Stimulated activated CD8-positive, alpha-beta memory T cell treated with anti-CD3 and anti-CD28 coated beads, Interleukin-12 subunit alpha, Interleukin-12 subunit beta, amount 100 ng/mL, for 1 hour (primary cell): ENCODE results near the gene PDGFA.

Experiments used
- DNase-seq: peaks from one replicate; pipeline ENCODE4 v3.0.0-alpha.2; 2020; ENCODE audit warnings: low read depth

PDGFA gene

DNA sequence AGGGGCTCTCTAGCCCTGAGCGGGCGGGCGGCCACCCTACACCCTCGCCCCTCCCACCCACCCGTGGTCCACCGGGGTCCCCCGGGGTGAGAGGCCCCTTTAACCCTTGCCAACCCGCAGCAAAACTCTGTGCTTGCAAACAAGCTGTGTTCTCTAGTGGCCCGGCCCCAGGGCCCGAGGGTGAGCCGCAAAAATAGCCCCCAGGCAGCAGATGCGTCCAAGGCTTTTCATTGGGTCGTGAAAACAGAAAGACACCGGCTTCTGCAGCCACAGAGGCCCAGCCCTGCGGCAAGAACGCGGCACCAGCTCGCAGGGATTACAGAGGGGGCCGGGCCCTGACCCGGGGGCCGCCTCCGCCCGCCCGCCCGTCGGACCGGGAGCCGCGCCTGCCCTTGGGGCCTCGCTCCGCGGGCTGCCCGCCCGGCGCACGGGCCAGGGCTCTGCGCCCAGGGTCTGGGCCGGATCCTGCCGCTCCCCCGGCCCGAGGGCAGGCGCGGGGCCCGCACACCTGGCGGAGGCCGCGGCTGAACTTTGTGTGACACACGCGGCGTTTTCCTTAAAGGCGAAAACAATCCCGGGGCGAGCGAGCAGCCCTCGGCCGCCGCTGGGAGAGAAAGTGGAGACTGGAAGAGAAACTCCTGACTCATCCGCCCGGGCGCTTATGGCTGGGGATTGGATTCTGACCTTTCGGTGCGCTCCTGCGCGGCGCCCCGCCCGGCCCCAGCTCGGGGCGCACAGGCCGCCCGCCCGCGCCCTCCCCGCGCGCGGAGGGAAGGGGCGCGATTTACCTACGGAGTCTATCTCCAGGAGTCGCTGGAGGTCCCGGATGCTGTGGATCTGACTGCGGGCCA lies 2.8 kb downstream of the PDGFA start:
- DNase-seq: no peak

DNA sequence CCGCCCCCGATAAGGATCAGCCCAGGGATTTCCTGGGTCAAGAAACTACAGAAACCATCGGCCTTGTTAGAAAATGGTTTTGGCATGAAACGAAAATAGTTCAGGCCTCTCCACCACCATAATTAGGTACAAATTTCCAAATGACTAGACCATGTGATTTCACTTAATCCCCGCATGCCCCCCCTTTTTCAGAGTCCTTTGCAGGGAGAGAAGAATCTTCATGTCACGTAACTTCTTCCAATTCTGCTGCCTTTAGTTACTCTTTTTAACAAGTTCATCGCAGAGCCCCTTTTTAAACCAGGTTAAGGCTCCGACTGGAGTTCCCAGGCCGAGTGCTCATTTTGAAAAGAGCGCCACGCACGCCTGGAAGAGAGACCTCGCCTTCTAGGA lies 3.4 kb downstream of the PDGFA start:
- DNase-seq: no peak

DNA sequence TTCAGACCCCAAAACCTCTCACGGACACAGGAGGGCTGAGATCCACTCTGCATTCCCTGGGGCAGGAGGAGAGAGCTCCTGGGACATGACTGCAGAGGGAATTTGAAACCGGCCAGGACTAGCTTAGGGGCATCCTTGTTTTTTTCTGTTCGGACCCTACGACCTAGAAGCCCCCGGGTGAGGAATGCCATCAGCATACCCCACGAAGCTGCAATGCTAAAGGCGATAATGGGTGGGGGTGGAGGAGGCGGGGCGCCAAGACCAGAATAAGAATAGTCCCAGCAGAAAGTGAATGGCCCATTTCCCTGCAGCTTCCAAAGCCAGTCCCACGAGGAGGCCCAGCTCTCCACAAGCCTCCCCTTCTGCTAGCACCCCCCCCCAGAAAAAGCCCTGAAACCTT lies 4.0 kb downstream of the PDGFA start:
- DNase-seq: no peak

DNA sequence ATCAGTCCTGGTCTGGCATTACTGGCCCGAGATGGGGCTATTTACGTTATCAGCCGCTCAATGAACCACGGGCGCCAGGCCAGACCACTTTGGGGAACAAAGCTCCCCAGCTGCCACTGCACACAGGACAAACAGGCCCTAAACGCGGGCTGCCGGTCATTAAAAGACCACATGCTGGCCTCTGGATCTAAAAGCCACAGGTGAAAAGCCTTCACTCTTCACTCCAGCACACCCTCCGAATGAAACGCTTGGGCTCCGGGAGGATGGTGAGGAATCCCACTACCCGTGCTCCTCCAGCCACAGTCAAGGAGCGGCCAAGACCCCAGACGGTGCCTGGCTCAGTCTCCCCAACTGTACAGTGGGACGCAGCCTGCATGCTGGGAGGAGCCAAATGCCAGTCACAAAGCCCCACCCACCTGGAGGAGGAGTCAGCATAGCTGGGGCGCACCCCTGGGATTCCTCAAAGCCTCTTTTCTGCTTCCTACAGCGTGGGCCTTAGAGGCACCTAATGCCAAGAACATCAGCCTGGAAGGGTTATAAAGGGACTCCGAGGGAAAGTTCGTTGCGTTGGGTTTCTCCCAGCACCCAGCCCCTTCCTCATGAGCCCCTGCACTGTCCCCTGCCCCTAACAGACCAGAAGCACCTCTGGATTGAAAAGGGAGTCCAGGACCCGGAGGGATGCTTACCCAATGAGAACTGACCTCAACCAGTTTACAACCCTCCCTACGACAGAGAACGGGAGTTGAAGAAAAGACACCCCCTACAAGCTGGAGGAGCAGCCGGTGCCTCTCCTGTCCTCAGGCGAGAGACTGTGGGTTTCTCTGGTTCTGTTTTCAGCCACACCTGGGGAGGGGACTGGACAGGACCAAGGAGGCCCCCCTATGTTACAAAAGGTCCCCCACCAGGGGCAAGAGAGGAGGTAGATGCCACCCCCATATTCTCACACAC lies 4.7 kb downstream of the PDGFA start:
- no peak for DNase-seq

DNA sequence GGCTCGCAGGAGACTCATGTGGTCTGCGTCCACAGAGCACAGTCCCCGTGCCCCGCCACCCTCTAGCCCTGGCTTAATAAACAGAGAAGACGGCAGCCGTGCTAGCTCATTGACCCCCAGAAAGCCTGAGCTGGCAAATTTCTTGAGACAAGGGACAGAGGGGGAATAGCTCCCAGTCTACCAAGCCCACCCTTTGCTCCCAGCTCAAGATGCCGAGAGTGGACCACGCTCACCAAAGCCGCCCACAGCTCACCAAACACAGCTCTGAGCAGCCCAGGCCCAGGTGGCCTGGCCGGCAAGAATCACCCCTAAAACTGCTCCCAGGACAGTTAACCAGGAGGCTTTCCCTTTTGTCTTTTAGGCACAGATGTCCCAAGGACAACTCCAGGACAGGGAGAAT lies 5.4 kb downstream of the PDGFA start:
- DNase-seq: no peak

DNA sequence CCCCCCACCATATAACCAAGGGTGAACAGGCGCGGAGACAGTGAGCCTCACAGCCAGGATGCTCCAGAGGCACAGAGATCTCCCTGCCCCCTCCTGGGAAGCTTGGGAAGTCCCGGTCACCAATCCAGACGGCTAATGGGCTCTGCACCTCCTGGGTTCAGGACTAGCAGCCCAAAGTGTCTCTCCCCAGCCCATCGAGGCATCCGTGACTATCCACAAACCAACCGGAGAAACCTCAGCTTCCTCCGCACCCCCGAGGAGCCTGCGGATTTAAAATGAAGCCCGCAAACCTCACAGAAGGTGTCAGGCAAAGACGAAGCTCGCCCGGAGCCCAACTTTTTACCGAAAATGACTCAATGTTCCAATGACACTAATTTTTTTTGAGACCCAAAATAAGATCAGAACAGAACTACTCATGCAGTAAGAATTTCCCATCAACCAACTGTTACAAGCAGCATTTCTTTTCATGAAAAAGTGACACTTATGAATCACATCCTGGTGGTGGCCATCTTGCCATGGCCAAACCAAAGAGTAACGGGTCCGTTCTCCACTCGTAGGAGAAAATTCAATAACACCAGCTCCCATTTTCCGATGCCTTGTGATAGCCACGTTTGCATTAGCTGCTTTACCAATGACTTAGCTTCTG lies 6.0 kb downstream of the PDGFA start:
- DNase-seq: no peak

DNA sequence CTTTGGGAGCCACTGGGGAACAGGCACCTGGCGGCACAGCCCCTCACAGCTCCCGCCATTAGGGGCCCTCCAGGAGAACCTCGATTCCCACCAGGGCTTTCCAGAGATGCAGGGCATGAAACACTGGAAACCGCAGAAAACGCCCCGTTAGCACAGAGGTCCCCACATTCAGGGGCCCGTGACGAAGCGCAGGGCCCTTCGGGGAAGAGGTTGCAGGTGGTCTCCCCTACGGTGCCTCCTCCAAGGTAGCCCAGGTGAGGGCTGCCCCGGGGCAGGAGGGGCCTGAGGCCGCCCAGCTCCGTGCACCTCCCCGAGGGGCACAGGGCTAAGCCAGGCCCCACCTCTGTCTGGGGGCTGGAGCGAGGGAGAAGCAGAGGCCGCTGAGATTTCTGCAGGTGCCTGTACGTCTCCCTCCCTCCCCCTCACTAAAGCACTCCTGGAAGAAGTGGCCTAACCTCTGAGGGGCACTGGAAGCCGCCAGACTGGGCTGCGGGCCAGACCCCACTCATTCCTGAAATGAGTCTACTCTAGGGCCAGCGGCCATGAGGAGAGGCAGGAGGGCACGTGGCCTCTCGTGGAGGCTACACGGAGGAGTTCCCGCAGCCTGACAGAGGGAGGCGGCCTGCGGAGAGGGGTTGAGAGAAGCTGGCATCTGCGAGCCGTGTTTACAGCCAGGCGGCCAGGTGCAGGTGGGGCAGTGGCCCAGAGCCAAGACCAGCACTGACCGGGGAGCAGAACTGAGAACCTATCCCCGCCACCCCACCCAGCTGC lies 6.9 kb downstream of the PDGFA start:
- no peak for DNase-seq

DNA sequence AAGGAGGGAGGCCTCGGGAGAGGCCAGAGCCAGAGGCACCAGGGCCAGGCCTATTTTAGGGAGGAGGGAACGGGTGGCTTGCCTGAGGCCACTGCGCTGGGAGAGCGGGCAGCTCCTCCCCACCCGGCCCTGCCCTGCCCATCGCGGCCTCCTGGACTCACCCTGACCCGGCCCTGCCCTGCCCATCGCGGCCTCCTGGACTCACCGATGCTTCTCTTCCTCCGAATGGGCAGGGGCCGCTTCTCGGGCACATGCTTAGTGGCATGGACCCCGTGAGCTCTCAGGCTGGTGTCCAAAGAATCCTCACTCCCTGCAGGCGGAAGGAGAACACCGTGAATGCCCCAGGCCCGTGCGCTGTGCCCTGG lies 7.5 kb downstream of the PDGFA start:
- DNase-seq: no peak

DNA sequence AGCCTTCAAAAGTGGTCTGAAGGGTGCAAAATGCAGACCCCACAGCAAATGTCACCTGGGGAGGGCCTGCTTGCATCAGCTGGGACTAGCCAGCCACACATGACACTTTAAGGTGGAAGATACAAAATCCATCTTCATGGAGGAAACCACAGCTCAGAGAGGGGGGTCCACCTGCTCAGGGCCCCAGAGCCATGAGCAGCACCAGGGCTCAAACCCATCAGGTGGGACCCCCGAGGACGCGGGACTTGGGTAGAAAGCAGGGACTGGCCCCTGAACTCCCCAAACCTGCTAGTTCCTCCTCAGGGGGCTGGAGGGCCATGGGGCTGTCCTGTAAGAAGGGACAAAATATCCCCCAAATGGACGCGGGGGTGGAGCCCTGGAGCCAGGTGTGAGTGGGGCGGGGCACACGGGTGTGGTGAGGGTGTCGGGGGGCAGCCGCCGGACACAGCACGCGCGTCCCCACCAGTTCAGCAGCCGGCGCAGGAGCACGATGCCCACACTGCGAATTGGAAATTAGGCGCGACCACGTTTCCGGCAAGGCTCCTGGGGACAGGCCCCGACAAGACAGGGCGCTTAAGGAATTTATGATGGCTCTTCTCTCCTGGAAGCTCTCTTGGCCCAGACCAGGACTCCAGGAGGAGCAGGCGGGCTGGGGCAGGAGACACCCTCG lies 8.0 kb downstream of the PDGFA start:
- no peak for DNase-seq

DNA sequence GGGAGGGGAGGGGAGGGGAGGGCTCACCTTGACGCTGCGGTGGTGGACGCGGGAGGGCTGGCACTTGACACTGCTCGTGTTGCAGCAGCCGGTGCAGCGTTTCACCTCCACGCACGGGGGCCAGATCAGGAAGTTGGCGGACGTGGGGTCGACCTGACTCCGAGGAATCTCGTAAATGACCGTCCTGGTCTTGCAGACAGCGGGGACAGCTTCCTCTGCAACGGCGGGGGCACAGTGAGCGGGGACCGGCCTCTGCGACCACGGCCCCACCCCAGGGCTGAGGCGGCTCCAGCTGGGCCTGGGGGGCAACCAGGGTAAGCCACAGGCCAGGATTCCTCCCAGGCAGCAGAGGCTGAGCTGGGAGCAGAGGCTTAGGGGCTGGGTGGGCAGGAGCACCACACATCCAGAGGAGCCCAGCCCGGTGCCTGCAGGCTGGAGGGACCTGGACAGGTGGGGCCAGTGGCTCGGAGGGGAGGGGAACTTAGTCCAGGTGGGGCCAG lies 8.8 kb downstream of the PDGFA start:
- no peak for DNase-seq

DNA sequence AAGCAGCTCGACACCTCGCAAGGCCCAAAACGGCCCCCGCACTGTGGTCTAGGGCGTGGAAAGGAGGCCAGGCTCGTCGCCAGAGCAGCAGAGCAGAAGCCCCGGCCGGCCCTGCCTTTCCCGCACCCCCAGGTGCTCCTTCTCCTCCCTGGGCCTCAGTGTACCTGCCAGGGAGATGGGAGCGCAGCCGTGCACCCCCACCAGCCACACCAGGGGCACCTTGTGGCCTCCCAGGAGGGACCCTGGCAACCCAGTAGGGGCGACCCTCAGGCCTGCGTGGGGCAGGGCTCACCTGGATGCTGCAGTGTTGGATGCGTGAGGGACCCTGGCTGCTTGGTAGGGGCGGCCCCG lies 9.5 kb downstream of the PDGFA start:
- no peak for DNase-seq

DNA sequence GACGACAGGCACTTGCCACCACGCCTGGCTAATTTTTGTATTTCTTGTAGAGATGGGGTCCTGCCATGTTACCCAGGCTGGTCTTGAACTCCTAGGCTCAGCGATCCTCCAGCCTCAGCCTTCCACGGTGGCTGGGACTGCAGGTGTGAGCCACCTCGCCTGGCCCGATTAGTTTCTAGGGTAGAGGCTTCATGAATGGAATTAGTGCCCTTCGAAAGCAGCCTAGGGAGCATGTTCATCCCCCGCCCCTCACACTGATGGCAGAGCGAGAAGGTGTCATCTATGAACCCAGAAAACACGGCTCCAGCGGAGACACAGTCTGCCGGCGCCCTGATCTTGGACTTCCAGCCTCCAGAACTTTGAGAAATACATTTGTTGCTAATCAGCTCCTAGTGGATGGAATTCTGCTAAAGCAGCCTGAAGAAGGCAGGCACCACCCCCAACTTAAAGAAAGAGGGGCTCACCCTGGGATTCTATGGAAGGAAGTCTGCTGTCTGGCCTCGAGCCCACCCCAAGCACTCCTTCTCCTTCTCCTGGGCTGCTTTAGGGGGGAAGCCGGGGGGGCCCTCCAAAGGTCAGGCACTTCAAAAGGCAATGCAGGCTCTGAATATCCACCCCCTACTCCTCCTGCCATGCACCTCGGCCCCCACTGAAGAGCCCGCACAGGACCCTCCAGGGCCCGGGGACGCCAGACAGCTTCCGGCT lies 10.1 kb downstream of the PDGFA start:
- no peak for DNase-seq

DNA sequence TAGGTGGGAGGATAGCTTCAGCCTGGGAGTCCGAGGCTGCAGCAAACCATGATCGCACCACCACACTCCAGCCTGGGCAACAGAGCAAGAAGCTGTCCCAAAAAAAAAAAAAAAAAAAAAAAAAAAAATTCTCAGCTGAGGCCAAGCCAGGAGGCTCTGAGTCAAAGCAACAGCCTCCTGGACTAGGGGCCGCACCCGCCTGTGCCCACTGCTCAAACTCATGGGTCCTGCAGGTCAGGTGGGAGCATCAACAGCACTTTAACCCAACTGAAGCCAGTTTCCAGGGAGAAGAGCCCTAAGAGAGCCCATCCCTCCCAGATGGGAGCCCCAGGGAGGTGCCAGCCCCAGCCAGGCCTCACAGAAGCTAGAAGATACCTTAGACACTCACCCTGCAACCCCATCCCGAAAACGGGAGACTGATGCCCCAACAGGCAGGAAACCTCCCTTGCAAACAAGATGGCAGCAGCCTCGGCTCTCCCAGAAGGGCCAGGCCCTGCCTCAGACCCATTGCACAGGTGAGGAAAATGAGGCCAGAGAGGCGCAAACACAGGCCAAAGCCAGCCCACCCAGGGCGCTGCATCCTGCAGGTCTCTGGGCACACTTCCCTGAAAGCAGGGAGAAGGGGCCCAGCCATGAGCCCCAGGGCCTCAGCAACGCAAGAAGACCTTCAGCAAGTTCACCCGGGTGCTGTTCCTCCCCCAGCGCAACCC lies 11.0 kb downstream of the PDGFA start:
- DNase-seq: no peak

DNA sequence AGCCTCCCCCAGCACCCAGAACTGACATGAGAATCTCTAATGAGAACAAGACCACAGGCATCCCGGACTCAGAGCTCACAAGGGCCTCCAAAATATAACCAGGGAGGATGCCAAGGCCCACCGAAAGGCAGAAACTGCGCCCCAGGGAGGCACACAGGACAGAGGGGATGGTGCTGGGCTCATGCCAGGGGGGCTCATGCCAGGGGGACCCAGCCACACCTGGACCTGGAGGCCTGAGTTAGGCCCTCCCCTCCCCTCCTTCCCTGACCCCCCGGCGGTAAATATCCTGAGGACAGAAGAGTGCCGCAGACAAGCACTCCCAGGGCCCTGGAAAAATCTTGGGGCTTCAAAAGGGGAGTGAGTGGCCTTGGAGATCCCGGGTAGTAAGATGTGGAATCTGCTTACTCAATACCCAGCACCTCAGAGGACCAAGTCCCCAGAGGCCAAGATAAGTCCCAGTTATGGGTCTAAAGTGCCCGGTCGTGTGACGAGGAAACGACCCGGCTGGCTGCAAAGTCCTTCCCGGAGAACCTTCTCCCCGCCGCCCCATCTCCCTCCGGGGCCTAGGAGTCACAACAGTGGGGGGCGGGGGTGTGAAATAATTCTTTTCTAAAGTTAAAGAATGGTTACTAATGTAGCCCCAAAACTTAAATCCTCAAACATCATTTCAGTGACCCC lies 11.9 kb downstream of the PDGFA start:
- DNase-seq: no peak

DNA sequence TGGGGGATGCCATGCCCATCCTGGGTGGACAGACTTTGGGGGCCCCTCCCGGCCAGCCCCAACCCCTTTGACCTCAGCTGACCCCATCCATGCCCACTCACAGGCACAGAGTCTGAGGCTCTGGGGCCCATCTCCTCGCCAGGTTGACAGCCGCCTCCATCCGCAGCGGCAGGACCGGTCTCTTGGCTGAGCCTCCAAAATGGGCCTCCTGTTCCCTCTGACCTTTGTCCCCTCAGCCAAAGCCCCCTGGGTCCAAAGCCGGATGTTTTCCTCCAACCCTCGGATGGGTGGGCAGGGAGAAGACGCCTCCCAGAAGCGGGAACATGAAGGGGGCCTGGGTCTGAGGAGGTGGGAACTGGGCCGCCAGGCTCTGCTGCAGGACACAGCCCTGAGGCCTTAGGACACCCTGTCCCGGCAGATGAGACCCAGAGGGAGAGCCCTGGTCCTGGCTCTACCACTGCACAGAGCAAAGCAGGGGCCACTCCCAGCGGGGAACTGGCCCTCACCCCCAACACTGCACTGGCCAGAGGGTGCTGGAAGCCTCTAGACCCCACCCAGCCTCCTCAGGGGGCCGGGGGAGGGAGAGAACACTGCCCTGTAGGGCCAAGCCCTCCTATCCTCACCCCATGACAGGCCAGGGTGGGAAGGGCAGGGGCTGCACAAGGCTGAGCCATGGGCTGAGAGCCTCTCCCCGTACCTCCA lies 12.6 kb downstream of the PDGFA start:
- DNase-seq: no peak

DNA sequence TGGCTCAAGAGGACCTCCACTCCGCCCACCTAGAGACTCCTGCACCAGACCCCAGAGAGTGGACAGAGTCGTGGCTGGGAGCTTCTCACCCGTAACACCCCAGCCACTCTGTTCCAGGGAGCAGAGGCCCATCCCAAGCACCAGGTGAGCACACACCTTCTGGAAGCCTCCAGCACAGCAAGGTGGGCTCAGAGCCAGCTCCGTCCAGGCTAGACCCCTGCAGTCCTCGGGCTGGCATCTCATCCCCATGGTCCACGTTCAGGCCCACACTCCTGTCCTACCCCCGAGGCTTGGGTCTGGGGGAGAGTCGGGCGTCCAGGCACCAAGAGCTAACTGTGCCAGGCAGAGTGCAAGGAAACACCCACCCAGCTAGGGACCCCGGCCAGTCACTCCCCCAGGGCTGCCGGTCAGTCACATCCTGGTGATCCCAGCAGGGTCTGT lies 13.2 kb downstream of the PDGFA start:
- DNase-seq: no peak

DNA sequence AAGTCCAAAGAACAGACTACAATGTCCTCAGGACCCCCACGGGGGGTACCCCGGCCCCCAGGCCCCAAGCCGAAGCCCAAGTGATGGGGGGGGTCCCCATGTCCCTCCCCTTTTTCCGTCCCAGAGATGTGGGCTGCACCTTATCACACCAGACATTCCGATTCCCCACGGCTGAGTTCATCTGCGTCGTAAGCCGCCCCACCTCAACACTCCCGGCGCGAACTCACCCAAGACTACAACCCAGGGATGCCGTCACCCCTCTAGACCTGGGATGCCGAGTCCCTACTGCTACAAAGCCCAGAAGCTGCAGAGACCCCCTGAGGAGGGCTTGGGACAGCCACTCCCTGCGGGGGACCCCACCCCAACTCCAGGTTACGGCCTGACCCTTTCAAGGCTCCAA lies 14.5 kb downstream of the PDGFA start:
- DNase-seq: no peak

DNA sequence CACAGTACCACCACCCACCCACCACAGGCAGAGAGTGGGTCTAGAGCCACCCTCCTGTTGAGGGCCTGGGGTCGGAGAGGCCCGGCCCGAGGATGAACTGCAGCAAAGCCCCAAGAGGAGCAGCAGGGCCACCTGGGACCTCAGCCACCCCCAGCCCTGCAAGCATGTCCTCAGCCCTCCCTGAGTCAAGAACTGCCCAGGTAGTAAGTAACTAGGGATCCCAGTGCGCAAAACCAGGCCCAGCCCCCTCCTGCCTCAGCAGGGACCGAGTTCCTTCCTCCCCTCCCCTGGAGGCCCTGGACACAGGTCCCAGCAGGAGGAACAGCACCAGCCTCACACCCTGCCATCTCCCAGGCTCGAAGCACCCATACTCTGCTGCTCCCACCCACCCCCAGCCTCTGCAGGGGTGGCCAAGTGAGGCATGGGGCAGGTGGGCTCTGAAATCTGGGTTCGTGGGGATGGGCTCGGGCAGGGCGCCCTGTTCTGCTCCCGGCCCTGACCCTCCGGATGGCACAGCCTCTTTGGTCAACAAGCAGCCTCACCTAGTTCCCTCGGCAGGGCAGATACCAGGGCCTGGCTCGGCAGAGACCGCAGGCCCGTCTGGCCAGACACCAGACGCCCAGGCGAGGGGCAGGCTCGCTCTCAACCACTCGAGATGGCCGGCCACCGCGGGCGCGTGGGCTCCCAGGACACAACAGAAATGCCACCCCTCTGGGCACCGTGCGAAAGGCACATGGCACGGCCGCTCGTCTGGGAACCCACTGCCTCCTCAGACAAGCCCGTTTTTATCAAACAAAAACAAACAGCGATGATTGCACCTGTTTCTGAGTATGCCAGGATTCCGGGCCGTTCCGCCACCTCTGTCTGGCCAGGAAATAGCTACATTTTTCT lies 15.2 kb downstream of the PDGFA start:
- no peak for DNase-seq
